ENCODE measurements around the gene CHMP1B.

CHMP1B gene

DNA sequence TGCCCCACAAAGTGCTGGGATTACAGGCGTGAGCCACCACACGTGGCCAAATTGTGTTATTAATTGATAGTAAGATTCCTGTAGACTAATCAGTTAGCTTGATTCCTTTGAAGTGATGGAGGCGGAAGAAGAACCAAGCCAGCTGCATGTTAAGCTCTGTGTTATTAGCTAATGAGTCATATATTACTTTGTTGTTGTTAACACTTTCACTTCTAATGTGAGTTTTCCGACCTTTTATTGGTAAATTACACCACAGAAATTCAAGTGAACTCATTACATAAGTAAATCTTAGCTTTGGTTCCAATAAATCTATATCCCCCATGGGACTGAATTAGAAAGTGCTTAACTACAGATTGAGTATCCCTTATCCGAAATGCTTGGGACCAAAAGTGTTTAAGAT, 20.3 kb downstream of the CHMP1B start:
- TF ChIP-seq ZNF274 (IDR thresholded peaks at IDR 0.05; ENCODE audit: low read depth, low read length) = no peak
- H3K4me3 ChIP-seq (ENCODE audit: low read length) = no peak overlapping the region

DNA sequence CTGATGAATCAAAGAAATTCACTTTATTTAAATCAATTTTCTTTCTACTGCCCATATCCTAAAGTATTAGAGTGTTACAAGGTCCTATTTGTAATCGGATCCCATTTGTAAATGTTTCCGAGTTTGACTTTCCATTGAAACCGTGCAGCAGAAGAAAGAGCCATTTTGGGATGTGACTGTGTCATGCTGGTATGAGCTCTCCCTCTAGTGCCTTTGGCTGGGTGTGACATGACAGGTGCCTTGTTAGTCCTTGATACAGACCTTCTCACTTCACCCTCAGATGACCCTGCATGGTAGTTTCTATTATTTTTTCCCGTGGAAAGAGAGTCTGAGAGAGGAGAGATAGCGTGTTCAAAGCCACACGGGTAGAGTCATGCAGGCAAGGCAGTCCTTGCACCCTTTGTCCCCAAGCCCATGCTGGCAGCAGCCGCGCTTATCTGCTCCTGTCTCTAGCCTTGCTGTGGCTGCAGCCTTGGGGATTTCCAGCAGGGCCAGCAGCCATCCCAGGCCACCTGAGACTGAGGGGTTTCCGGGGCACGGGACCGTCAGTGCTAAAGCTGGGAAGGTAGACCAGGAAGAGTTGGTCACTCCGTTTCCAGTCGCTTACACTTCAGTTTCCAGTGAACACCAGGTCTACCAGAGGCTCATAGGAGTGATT, 21.4 kb downstream of the CHMP1B start:
- H3K4me3 ChIP-seq (ENCODE audit: low read length) = no peak overlapping the region
- no peak for TF ChIP-seq ZNF274 (IDR thresholded peaks at IDR 0.05; ENCODE audit: low read depth, low read length)

DNA sequence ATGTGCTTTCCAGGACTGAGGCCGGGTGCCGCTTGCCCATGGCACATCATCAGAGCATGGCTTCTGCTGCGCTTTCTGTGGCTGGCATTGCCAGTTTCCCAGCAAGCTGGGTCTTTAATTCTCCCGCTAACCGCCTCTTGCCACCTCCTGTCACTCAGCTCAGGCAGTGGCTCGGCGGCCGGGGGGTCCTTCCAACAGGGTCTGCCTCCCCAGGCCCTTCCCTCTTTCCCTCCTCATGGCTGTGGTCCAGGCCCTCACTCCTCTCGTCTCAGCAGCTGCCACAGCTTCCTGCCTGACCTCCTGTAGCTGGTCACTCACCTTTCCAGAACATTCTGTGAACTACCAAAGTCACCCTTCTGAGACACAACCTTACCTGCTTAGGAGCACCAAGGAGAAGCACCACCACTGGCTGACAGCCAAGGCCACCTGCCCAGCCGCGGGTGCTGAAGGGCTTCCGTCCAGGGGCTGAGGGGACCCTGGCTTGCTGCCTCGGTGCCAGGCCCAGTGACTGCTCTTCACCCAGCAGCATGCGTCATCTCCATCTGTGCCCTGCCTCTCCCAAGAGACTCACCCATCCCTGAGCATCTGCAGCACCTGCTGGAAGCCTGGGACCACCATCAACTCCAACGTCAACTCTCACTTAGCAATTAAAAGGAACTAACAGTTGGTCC, 22.6 kb downstream of the CHMP1B start:
- no peak for TF ChIP-seq ZNF274 (IDR thresholded peaks at IDR 0.05; ENCODE audit: low read depth, low read length)
- H3K4me3 ChIP-seq (ENCODE audit: low read length) = no peak overlapping the region

DNA sequence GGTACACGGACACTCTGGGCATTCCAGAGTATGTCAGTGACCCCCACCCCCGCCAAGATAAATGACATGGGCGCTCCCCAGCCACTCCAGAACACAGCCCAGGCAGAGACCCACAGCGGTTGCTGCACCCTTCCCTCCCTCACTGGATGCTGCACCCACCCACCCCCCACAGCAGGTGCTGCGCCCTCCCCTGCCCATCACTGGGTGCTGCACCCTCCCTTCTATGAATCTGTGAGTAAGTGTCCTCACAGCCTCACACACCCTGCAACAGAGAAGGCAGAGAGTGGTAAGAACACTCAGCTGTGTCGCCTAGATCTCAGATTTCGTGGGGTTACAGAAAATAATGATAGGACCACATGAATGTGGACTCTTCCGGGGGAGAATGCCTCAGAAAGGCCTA, 23.5 kb downstream of the CHMP1B start:
- no peak overlapping the region for H3K4me3 ChIP-seq (ENCODE audit: low read length)
- TF ChIP-seq ZNF274 (IDR thresholded peaks at IDR 0.05; ENCODE audit: low read depth, low read length) = no peak

DNA sequence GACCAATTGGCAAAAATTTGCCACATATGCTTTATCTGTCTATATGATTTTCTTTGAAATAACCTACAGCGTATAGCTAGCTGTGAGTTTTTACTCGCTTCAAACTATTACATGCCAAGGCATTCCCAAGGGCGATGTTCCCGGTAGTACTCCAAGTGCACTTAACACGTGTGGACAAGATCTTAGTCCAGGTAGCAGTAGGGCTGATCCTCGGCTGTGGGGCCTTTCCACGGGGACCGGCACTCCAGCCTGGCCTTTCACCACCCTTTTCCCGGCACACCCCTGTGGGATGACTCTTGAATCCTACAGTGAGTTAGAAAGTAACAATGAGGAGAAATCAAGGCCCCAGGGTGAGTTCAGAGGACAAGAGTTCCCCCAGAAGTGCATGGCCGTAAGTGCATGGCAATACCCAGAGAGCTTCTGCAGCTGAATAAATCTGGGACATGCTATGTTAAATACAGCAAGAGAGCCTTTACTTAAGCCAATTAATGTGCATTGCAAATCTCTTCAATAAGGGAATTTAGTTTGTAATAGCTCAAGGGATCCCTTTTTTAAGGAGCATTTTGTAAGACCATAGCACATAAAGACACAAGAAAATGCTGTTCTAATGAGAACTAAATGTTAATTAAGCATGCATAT, 26.4 kb downstream of the CHMP1B start:
- H3K4me3 ChIP-seq (ENCODE audit: low read length) = no peak overlapping the region
- TF ChIP-seq ZNF274 (IDR thresholded peaks at IDR 0.05; ENCODE audit: low read depth, low read length) = no peak

DNA sequence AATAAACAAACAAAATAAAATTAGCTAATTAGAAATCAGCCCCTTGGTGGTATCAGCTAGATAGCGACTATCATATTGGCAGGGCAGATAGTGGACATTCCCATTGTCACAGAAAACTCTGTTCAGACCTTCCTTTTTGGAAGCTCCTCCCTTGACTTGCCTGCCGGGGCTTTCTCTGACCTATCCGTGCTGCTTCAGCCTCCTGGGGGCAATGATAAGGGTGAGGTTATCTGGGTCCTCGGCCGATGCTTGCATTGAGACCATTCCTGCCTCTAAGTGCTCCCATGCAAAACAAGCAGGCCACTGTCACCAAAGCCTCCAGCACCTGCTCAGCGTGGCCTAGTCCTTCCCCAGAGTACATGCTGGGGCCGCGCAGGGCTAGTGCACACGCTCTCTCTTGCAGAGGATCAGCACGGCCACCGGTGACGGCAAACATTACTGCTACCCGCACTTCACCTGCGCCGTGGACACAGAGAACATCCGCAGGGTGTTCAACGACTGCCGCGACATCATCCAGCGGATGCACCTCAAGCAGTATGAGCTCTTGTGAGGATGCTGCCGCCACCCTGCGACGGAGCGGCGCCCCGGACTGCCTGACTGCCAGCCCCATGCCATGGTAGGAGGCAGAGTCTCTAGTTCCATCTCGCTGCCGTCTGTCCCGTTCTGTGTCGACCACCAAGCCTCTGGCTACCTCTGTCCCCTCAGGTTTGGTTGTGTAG, 29.5 kb downstream of the CHMP1B start:
- H3K4me3 ChIP-seq (ENCODE audit: low read length) = no peak overlapping the region
- TF ChIP-seq ZNF274 (IDR thresholded peaks at IDR 0.05; ENCODE audit: low read depth, low read length) = no peak

GRCh38 chr18:11882636-11883035, 31.4 kb downstream of the CHMP1B start:
- TF ChIP-seq ZNF274 (IDR thresholded peaks at IDR 0.05; ENCODE audit: low read depth, low read length) = no peak
- H3K4me3 ChIP-seq (ENCODE audit: low read length) = no peak overlapping the region

- H3K4me3 ChIP-seq (ENCODE audit: low read length) = no peak overlapping the region
- no peak for TF ChIP-seq ZNF274 (IDR thresholded peaks at IDR 0.05; ENCODE audit: low read depth, low read length)
Observed at GRCh38 chr18:11883153-11883552, 31.9 kb downstream of the CHMP1B start.

DNA sequence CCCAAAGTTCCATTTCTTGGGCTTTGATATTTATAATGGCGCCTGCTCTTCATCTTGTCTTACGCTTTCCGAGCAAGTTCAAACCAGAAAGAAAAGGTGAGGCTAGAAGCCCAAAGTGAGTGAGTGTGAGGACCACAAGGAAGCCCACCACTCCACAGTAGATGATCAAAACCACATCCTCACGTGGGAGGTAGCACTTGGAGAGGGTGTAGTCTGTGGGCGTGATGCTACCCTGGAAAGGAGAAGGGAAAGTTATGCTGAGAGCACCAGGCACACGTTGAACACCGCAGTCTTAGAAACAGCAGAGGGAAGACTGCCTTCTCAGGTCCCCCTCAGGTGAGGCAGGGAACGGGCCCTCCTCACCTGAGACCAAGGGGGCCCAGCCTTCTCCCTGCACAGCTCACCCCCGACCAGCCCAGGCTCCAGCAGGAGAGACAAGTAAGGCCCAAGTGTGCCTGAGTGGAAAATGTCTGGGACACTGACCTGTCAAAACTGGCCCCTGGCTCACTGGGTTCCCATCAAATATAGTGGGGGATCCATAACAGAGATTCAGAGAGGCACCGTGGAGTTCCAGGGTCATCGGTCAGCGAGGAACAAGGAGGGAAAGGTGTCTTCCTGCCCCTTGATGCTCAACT, 33.3 kb downstream of the CHMP1B start:
- no peak overlapping the region for H3K4me3 ChIP-seq (ENCODE audit: low read length)
- no peak for TF ChIP-seq ZNF274 (IDR thresholded peaks at IDR 0.05; ENCODE audit: low read depth, low read length)

GRCh38 chr18:11885278-11885947, 34.2 kb downstream of the CHMP1B start:
- TF ChIP-seq ZNF274 (IDR thresholded peaks at IDR 0.05; ENCODE audit: low read depth, low read length) = no peak
- H3K4me3 ChIP-seq (ENCODE audit: low read length) = no peak overlapping the region

GRCh38 chr18:11886577-11887110, 35.4 kb downstream of the CHMP1B start:
- no peak for TF ChIP-seq ZNF274 (IDR thresholded peaks at IDR 0.05; ENCODE audit: low read depth, low read length)
- H3K4me3 ChIP-seq (ENCODE audit: low read length) = no peak overlapping the region

DNA sequence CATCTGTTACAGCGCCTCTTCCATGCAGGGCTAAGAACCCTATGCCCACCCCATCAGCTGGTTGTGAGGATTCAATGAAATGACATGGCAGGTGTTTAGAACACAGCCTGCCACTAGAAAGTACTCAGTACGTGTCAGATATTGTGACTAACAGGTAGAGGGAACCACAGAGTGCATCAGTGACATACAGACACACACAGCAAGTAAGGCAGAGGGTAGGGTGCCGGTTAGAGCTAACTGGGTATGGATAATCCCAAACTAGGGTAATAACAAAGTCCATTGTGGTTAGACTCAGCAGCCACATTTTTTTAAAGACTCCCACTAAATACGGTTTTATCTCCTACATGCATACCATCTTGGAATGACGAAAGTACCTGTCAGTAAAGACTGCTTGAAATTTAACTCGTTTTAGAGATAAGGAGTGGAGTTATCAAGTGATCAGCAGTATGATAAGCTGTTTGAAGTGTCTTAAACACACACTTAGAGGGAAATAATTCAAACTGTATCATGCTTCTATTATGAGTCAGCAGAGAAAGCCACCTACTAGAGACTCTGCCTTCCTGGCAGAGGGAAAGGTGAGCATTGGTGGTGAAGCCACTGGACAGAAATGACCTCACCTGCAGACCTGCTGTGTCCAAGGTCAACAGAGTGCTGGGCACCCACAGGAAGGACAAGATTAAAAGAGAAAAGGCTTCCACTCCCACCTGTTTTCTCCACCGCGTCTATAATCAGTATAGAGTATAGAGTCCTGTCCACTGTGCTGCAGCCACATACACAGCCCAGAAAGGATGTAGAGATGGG, 36.3 kb downstream of the CHMP1B start:
- no peak overlapping the region for H3K4me3 ChIP-seq (ENCODE audit: low read length)
- no peak for TF ChIP-seq ZNF274 (IDR thresholded peaks at IDR 0.05; ENCODE audit: low read depth, low read length)

DNA sequence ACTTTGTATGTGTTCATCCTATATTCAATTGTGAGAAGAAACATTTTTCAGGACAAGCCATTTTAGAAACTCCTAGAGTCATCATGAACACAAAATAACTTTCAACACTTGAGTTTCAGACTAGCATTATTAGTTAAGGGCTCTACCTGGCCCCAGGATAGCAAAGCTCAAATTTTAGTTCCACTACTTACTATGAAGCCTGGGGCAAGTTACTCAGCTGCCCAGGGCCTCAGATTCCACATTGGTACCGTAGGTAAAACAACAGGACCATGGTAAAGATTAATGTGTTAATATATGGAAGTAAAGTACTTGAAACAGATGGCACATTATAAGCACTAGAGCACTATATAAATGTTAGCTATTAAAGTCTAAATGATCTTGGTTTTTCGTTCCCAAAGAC, 37.5 kb downstream of the CHMP1B start:
- no peak overlapping the region for H3K4me3 ChIP-seq (ENCODE audit: low read length)
- no peak for TF ChIP-seq ZNF274 (IDR thresholded peaks at IDR 0.05; ENCODE audit: low read depth, low read length)
